Lower leg skin (tissue), 3 donors: ENCODE data around the gene SAFB.

ENCODE experiments used
- CTCF ChIP-seq, 3 donors: fragments of 450-650 bp; IDR thresholded peaks; one replicate each; pipeline ENCODE4 v1.5.1; 2016; ENCODE audit warnings: antibody characterized with exemption in 3 of 3, mild to moderate bottlenecking in 3 of 3, moderate library complexity in 2 of 3
- POLR2A ChIP-seq, 2 donors: fragments of 450-650 bp; IDR thresholded peaks; one replicate each; pipeline ENCODE4 v1.6.1; 2016 to 2017; ENCODE audit warnings: antibody characterized with exemption in 2 of 2, mild to moderate bottlenecking in 1 of 2, moderate library complexity in 1 of 2

DNA sequence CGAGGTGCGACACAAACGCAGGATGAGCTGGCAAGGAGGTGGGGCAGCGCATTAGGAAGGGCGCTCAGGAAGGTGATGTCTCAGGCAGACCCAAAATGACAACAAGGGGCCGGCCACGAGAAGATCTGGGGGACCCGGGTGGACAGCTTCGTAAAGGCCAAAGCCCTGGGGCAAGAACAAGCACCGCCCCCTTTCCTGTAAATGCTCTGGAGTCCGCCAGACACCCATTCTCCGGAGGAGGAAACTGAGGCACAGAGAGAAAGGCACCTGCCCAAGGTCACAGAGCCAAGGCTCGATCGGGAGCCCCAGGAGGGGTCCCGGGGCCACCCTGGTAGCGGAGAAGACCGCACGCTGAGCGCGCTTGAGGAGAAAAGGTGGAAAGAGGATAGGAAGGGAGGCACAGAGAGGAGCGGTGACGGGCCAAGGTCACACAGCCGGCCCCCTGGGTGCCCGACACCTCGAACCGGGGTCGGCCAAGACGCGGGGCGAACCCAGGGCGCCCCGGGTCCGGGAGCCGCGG lies 878 bp upstream of the SAFB start:
- TF ChIP-seq CTCF (IDR thresholded peaks at IDR 0.05) (no peak), POLR2A (IDR thresholded peaks at IDR 0.05) (no peak)
